ENCODE results near the gene RBFOX2. TPM values are rescaled to one million over a fixed set of nuclear protein-coding genes. Genes with fewer than 3 reads are reported as not detected.

RBFOX2 gene
- total and polyA plus RNA-seq, 2 of the 13 experiments (the other 11 are each of a cell fraction or from before 2014, with no cell fraction given): 37.3 to 40.4 TPM

DNA sequence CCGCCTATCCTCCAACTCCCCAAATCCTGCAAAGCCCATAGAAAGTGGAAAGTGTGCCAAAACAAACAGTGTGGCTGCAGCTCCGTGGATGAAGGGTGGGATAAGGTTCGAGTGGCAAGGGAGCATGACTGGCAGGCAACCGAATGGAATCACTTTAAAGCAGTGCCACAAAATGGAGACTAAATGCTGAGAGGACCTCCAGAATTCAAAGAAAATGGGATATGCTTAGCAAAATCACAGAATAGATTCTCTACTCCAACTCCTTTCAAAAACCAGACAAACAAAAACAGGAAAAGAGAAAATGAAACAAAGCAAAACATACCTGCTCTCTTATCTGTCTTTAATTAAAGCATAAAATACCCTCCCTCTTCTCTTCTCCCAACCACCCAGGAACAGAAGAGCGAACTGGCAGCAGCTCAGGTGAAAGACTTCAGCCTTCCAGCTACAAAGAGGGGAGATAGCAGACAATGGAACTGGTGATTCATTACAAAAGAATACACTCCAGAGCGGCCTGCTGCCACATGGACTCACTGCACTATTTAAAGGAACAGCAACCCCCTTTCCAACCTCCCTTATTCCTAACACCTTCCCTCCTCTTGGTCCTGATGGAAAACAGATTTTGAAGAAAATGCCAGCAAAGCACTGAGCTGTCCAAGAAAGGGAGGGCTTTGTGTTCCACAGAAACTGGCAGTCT lies 192.5 kb downstream of the RBFOX2 start (continued):
- TF ChIP-seq, protein P1, sequence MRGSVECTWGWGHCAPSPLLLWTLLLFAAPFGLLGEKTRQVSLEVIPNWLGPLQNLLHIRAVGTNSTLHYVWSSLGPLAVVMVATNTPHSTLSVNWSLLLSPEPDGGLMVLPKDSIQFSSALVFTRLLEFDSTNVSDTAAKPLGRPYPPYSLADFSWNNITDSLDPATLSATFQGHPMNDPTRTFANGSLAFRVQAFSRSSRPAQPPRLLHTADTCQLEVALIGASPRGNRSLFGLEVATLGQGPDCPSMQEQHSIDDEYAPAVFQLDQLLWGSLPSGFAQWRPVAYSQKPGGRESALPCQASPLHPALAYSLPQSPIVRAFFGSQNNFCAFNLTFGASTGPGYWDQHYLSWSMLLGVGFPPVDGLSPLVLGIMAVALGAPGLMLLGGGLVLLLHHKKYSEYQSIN (CRISPR knock-in tag; IDR thresholded peaks at IDR 0.05; ENCODE audit: borderline replicate concordance): 0 out of 2 replicates have a peak, but pooled peaks have one; percentile 44
- TF ChIP-seq, protein P2, sequence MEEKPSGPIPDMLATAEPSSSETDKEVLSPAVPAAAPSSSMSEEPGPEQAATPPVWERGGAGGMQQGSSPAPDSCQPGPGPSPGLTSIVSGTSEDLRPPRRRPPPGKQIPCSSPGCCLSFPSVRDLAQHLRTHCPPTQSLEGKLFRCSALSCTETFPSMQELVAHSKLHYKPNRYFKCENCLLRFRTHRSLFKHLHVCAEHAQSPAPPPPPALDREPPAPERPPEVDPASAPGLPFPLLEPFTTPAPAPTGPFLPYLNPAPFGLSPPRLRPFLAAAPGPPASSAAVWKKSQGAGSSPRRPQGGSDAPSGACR (CRISPR knock-in tag; IDR thresholded peaks at IDR 0.05): no peak
- TF ChIP-seq ZNF317 (CRISPR knock-in tag; IDR thresholded peaks at IDR 0.05) (peak; percentile 90), ZNF557 (CRISPR knock-in tag; IDR thresholded peaks at IDR 0.05) (no peak), PCBP2 (optimal IDR thresholded peaks at IDR 0.05; ENCODE audit: low read depth, low read length, poor library complexity, severe bottlenecking) (peak; percentile 51), KLF12 (CRISPR knock-in tag; IDR thresholded peaks at IDR 0.05; ENCODE audit: borderline replicate concordance) (no peak), ZNF350 (CRISPR knock-in tag; IDR thresholded peaks at IDR 0.05; ENCODE audit: borderline replicate concordance, low read depth) (no peak), SOX5 (CRISPR knock-in tag; IDR thresholded peaks at IDR 0.05; ENCODE audit: borderline replicate concordance) (peak; percentile 91), GATAD2A (CRISPR knock-in tag; IDR thresholded peaks at IDR 0.05) (peak; percentile 26), SPEN (CRISPR knock-in tag; IDR thresholded peaks at IDR 0.05; ENCODE audit: low read depth) (no peak), HNRNPK (IDR thresholded peaks at IDR 0.05; ENCODE audit: low read depth, low read length, poor library complexity, severe bottlenecking) (peak; percentile 35), RBM22 (optimal IDR thresholded peaks at IDR 0.05; ENCODE audit: low read length) (no peak), FOSL1 (CRISPR knock-in tag; IDR thresholded peaks at IDR 0.05; ENCODE audit: borderline replicate concordance) (peak; percentile 50; the same call in 1 of the 2 replicates), ZMYM4 (CRISPR knock-in tag; IDR thresholded peaks at IDR 0.05) (0 out of 2 replicates have a peak, but pooled peaks have one; percentile 29), CHD2 (IDR thresholded peaks at IDR 0.05; ENCODE audit: low read depth, low read length) (no peak), TBX2 (CRISPR knock-in tag; IDR thresholded peaks at IDR 0.05; ENCODE audit: borderline replicate concordance) (peak; percentile 30; the same call in 1 of the 2 replicates), CEBPG (CRISPR knock-in tag; IDR thresholded peaks at IDR 0.05) (no peak), PLRG1 (conservative IDR thresholded peaks at IDR 0.05) (no peak), FOSL2 (CRISPR knock-in tag; IDR thresholded peaks at IDR 0.05) (peak; percentile 93), ASH2L (IDR thresholded peaks at IDR 0.05; ENCODE audit: insufficient read length, low read depth, low read length) (no peak), SOX13 (IDR thresholded peaks at IDR 0.05) (peak; percentile 47; the same call in 1 of the 2 replicates), SOX13 (CRISPR knock-in tag; conservative IDR thresholded peaks at IDR 0.05 in 1 of 2, IDR thresholded peaks at IDR 0.05 in 1 of 2) (peak in 1 of 2 experiments; percentile 89; a peak in 2 of 4 replicates), ZNF550 (CRISPR knock-in tag; IDR thresholded peaks at IDR 0.05; ENCODE audit: borderline replicate concordance) (no peak)
- TF ChIP-seq, protein P3, sequence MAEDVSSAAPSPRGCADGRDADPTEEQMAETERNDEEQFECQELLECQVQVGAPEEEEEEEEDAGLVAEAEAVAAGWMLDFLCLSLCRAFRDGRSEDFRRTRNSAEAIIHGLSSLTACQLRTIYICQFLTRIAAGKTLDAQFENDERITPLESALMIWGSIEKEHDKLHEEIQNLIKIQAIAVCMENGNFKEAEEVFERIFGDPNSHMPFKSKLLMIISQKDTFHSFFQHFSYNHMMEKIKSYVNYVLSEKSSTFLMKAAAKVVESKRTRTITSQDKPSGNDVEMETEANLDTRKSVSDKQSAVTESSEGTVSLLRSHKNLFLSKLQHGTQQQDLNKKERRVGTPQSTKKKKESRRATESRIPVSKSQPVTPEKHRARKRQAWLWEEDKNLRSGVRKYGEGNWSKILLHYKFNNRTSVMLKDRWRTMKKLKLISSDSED (CRISPR knock-in tag; IDR thresholded peaks at IDR 0.05): no peak
- TF ChIP-seq, protein P4, sequence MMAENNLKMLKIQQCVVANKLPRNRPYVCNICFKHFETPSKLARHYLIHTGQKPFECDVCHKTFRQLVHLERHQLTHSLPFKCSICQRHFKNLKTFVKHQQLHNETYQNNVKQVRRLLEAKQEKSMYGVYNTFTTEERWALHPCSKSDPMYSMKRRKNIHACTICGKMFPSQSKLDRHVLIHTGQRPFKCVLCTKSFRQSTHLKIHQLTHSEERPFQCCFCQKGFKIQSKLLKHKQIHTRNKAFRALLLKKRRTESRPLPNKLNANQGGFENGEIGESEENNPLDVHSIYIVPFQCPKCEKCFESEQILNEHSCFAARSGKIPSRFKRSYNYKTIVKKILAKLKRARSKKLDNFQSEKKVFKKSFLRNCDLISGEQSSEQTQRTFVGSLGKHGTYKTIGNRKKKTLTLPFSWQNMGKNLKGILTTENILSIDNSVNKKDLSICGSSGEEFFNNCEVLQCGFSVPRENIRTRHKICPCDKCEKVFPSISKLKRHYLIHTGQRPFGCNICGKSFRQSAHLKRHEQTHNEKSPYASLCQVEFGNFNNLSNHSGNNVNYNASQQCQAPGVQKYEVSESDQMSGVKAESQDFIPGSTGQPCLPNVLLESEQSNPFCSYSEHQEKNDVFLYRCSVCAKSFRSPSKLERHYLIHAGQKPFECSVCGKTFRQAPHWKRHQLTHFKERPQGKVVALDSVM (CRISPR knock-in tag; IDR thresholded peaks at IDR 0.05): no peak
- TF ChIP-seq, protein P5, sequence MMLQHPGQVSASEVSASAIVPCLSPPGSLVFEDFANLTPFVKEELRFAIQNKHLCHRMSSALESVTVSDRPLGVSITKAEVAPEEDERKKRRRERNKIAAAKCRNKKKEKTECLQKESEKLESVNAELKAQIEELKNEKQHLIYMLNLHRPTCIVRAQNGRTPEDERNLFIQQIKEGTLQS (CRISPR knock-in tag; IDR thresholded peaks at IDR 0.05): 0 out of 2 replicates have a peak, but pooled peaks have one; percentile 35
